CD4-positive, CD25-positive, alpha-beta regulatory T cell (primary cell): ENCODE results near the gene MTSS2. TPM values are rescaled to one million over a fixed set of nuclear protein-coding genes. Genes with fewer than 3 reads are reported as not detected.
A peak's percentile ranks its signal among the peaks of the same experiment; 100 is the strongest.
"Not testable (repeated sequence)": the region's sequence is repeated elsewhere in the genome, so short reads cannot be mapped to it uniquely, and the experiment has no call there.

Experiments
- ATAC-seq, 2 donors: fragments of 150-1000 bp; cut with Tn5 transposase; one replicate each; pipeline ENCODE4 v1.10.0; 2021; ENCODE audit warnings: low read depth in 2 of 2, moderate number of reproducible peaks in 2 of 2, moderate library complexity in 1 of 2
- DNase-seq, 3 donors: peaks; one replicate each; pipeline versions ENCODE4 v3.0.0 to v3.0.0-alpha.2; 2012 to 2022; ENCODE audit warnings: mixed read lengths in 1 of 3
- H3K27ac ChIP-seq: one replicate; pipeline ENCODE4 v1.7.0; 2013; ENCODE audit warnings: mild to moderate bottlenecking, low read length; ENCODE audit not compliant: insufficient read depth, poor library complexity, severe bottlenecking
- H3K27me3 ChIP-seq: one replicate; pipeline ENCODE4 v1.7.0; 2013; ENCODE audit warnings: low read length; ENCODE audit not compliant: control insufficient read depth, insufficient read depth
- H3K36me3 ChIP-seq: one replicate; pipeline ENCODE4 v1.7.0; 2013; ENCODE audit warnings: mild to moderate bottlenecking, low read length, moderate library complexity; ENCODE audit not compliant: control insufficient read depth, insufficient read depth
- H3K4me1 ChIP-seq: 2 replicates; pipeline ENCODE4 v1.7.0; 2013; ENCODE audit warnings: mild to moderate bottlenecking, low read length; ENCODE audit not compliant: insufficient read depth, control insufficient read depth, poor library complexity, severe bottlenecking
- H3K4me3 ChIP-seq: one replicate; pipeline ENCODE4 v1.7.0; 2013; ENCODE audit warnings: low read depth, mild to moderate bottlenecking, low read length, moderate library complexity
- H3K9me3 ChIP-seq, 2 experiments: 1 replicate in 1 of 2; 2 replicates in 1 of 2; pipeline ENCODE4 v1.7.0; 2013; ENCODE audit warnings: low read length in 2 of 2, mild to moderate bottlenecking in 1 of 2, moderate library complexity in 1 of 2; ENCODE audit not compliant: control insufficient read depth in 2 of 2
- H3K27ac Mint-ChIP-seq, 3 donors: one replicate each; pipeline ENCODE4 v1.8.0; 2020 to 2022; ENCODE audit warnings: mild to moderate bottlenecking in 3 of 3, mixed read lengths in 3 of 3, moderate library complexity in 2 of 3
- H3K27me3 Mint-ChIP-seq: one replicate; pipeline ENCODE4 v1.8.0; 2022; ENCODE audit warnings: mild to moderate bottlenecking, mixed read lengths
- H3K36me3 Mint-ChIP-seq: one replicate; pipeline ENCODE4 v1.8.0; 2020; ENCODE audit warnings: mixed read lengths
- H3K4me1 Mint-ChIP-seq, 4 donors: one replicate each; pipeline ENCODE4 v1.8.0; 2020 to 2022; ENCODE audit warnings: mixed read lengths in 4 of 4, mild to moderate bottlenecking in 1 of 4
- H3K4me3 Mint-ChIP-seq, 4 donors: one replicate each; pipeline ENCODE4 v1.8.0; 2020 to 2022; ENCODE audit warnings: mild to moderate bottlenecking in 4 of 4, mixed read lengths in 4 of 4, moderate library complexity in 3 of 4
- H3K9me3 Mint-ChIP-seq, 7 donors: one replicate each; pipeline ENCODE4 v1.8.0; 2020 to 2022; ENCODE audit warnings: mixed read lengths in 7 of 7, mild to moderate bottlenecking in 3 of 7, moderate library complexity in 2 of 7
- polyA plus RNA-seq, 4 donors: library from polyadenylated mRNA; unstranded; fragments of 300-500 nt; fragmentation: Illumina TruSeq; gene quantifications; one replicate each; pipeline ENCODE4 v1.2.3, GENCODE V29; 2021
- total RNA-seq: library from RNA; stranded (reverse); gene quantifications from one replicate; pipeline ENCODE4 v1.2.3, GENCODE V29; 2022

The MTSS2 gene
- total and polyA plus RNA-seq, 5 donors from 2014 or later: 2.9 TPM; not detected in 4

DNA sequence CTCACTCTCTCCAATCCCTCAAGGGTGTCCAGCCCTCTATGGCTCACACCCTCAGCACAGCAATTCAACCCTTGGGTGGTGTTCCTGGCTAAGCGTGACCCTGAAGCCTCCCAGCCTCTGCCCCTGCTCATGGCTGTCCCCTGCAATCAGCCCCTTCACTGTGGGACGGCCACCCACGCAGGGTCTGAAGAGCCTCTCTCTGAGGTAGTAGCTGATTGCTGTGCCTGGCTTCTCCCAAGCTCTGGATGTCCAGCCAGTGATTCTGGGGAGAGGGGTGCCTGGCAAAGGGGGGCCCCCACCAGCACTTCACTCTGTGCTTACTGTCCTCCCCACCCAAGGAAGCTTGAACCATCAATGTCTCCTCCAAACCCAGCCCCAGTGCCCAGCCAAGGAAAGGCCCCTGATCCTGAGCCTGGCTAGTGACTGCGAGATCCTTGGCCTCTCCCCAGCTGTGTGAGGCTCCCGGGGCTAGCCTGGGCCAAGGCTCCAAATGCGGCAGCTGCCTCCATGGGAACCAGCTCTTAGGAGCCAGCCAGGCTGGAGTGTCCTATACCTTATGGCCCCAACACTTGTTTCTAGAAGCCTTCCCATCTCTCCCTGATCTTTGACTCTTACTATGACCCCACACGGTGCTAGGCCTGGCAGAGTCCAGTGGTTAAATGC, 9.9 kb downstream of the MTSS2 start:
- H3K36me3 Mint-ChIP-seq: no peaks in the 10 kb centered on the region
- no peaks in the 10 kb centered on the region for H3K9me3 Mint-ChIP-seq
- no peak overlapping the region for H3K4me3 ChIP-seq
- H3K4me3 Mint-ChIP-seq: no peak overlapping the region
- no peaks in the 10 kb centered on the region for H3K4me1 ChIP-seq
- no peak overlapping the region for H3K27ac ChIP-seq
- H3K4me1 Mint-ChIP-seq: no peaks in the 10 kb centered on the region
- ATAC-seq (no peak), DNase-seq (no peak)
- no peaks in the 10 kb centered on the region for H3K27me3 ChIP-seq
- H3K27me3 Mint-ChIP-seq: no peaks in the 10 kb centered on the region
- no peaks in the 10 kb centered on the region for H3K9me3 ChIP-seq
- H3K27ac Mint-ChIP-seq: peak overlapping the region in 1 of 3 donors; percentile 14
- H3K36me3 ChIP-seq: no peaks in the 10 kb centered on the region

DNA sequence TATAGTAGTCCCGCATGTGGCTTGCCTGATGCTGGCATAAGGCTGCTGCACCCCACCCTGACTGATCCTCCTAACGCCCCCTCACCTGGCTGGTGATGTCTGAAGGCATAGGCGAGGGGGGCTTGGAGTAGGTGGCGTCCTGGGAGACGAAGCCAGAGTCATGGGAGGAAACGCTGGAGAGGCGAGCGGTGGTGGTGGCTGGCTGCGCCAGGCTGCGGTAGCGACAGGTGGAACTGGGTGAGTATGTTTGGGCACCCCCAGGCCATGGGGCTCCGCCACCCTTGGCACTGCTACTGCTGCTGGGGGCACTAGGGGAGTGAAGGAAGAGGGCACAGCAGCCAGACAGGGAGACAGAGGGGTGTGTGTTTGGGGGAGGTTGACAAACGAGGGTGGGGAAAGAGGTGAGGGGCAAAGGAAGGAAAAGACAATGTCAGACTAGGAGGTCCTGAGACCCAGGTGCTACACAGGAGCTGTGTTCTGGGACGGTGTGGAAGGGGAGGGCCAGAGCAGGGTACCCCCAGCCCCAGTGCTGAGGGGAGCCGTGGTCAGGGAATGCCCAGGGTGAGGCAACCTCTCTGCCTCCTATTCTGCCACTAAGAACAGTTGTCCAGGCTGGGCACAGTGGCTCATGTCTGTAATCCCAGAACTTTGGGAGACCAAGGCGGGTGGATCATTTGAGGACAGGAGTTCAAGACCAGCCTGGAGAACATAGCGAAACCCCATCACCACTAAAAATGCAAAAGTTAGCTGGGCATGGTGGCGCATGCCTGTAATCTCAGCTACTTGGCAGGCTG, 11.4 kb downstream of the MTSS2 start:
- Histone ChIP-seq H3K27me3 (no peaks in the 10 kb centered on the region), H3K4me1 (no peaks in the 10 kb centered on the region), H3K4me3 (no peak overlapping the region), H3K27ac (no peak overlapping the region), H3K9me3 (no peaks in the 10 kb centered on the region), H3K36me3 (no peaks in the 10 kb centered on the region)
- Mint-ChIP-seq H3K9me3 (no peaks in the 10 kb centered on the region), H3K27ac (no peak overlapping the region), H3K4me1 (no peaks in the 10 kb centered on the region), H3K36me3 (no peaks in the 10 kb centered on the region), H3K27me3 (no peaks in the 10 kb centered on the region), H3K4me3 (peak overlapping the region in 1 of 4 donors; percentile 38)
- DNase-seq (no peak), ATAC-seq (no peak)

GRCh38 chr16:70670938-70671337, 14.9 kb downstream of the MTSS2 start:
- not testable (repeated sequence) for H3K27ac Mint-ChIP-seq, H3K9me3 Mint-ChIP-seq, H3K4me3 ChIP-seq, ATAC-seq, H3K4me1 ChIP-seq, H3K4me3 Mint-ChIP-seq, H3K27ac ChIP-seq, H3K27me3 Mint-ChIP-seq, H3K36me3 Mint-ChIP-seq, H3K27me3 ChIP-seq, DNase-seq, H3K9me3 ChIP-seq, H3K4me1 Mint-ChIP-seq, H3K36me3 ChIP-seq

DNA sequence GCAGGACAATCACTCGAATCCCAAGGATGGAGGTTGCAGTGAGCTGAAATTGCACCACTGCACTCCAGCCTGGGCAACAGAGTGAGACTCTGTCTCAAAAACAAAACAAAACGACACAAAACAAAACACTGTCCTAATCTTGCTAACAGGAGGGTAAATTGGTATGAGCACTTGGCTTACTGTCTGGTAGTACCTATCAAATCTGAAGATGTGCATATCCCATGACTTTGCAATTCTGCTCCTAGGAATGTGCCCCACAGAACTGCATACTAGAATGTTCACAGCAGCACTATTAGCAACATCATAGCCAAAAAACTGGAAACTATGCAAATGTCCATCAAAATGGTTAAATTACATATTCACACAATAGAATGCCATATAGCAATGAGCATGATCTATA, 15.7 kb downstream of the MTSS2 start:
- Histone ChIP-seq H3K27ac (no peak overlapping the region), H3K4me1 (no peaks in the 10 kb centered on the region), H3K4me3 (no peak overlapping the region), H3K36me3 (no peaks in the 10 kb centered on the region), H3K27me3 (no peaks in the 10 kb centered on the region), H3K9me3 (no peaks in the 10 kb centered on the region)
- H3K4me3 Mint-ChIP-seq: no peak overlapping the region
- H3K4me1 Mint-ChIP-seq: no peaks in the 10 kb centered on the region
- H3K27me3 Mint-ChIP-seq: peaks cover 5% of the 10 kb centered on the region
- H3K36me3 Mint-ChIP-seq: no peaks in the 10 kb centered on the region
- ATAC-seq (no peak), DNase-seq (no peak)
- H3K9me3 Mint-ChIP-seq: no peaks in the 10 kb centered on the region
- H3K27ac Mint-ChIP-seq: no peak overlapping the region

DNA sequence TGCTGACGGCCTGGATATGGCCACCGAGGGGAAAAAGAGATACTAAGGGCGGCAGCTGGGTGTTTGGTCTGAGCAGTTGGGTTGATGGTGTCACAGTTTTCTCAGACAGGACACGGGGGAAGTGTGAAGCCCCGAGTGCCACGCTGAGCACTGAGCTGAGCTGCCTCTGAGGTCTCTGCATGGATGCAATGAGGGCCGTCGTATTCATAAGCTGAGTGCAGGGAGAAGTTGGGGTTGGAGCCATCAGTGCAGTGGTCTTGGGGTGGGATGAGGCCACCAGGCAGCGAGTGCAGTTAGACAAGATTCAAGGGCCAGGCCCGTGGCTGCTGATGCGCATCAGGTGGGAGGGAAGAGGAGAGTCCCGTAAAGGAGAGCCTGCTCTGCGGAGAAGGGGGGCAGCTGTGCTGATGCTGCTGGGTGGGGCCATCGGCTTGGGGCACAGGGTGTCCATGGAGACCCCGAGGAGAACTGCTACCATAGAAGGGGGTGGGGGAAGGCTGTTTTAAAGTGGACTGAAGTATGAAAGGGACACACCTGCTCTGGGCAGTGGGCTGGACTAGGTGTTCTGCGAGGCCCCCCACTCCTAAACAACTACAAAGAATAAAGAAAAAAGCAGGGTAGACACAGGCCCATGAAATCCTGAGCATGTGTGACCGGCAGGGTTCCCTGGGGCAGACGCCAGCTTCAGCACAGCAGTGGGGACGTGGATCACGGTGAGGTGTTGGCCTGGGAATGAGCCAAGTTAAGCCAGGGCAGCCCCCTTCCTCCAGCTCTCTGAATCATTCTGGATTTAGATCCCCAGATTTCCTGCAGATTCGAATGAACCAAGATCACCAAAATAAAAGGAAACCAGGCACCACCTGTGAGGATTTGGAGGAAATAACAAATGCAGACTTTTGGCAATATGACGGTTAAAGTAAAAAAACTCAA, 19.8 kb downstream of the MTSS2 start:
- Mint-ChIP-seq H3K4me1 (no peaks in the 10 kb centered on the region), H3K4me3 (no peak overlapping the region), H3K9me3 (no peaks in the 10 kb centered on the region), H3K27me3 (peaks cover 5% of the 10 kb centered on the region), H3K27ac (peak overlapping the region in 1 of 3 donors; percentile 7), H3K36me3 (no peaks in the 10 kb centered on the region)
- ATAC-seq (no peak), DNase-seq (no peak)
- Histone ChIP-seq H3K9me3 (no peaks in the 10 kb centered on the region), H3K27ac (no peak overlapping the region), H3K4me3 (no peak overlapping the region), H3K4me1 (no peaks in the 10 kb centered on the region), H3K36me3 (no peaks in the 10 kb centered on the region), H3K27me3 (no peaks in the 10 kb centered on the region)

- H3K9me3 ChIP-seq: no peaks in the 10 kb centered on the region
- H3K27me3 Mint-ChIP-seq: peaks cover 5% of the 10 kb centered on the region
- no peak overlapping the region for H3K27ac ChIP-seq
- ATAC-seq (no peak), DNase-seq (no peak)
- no peak overlapping the region for H3K4me3 ChIP-seq
- no peaks in the 10 kb centered on the region for H3K36me3 Mint-ChIP-seq
- no peak overlapping the region for H3K4me3 Mint-ChIP-seq
- H3K27ac Mint-ChIP-seq: no peak overlapping the region
- no peaks in the 10 kb centered on the region for H3K36me3 ChIP-seq
- no peaks in the 10 kb centered on the region for H3K4me1 Mint-ChIP-seq
- H3K27me3 ChIP-seq: no peaks in the 10 kb centered on the region
- no peaks in the 10 kb centered on the region for H3K9me3 Mint-ChIP-seq
- no peaks in the 10 kb centered on the region for H3K4me1 ChIP-seq
Measured at GRCh38 chr16:70665113-70665694, 20.6 kb downstream of the MTSS2 start.

DNA sequence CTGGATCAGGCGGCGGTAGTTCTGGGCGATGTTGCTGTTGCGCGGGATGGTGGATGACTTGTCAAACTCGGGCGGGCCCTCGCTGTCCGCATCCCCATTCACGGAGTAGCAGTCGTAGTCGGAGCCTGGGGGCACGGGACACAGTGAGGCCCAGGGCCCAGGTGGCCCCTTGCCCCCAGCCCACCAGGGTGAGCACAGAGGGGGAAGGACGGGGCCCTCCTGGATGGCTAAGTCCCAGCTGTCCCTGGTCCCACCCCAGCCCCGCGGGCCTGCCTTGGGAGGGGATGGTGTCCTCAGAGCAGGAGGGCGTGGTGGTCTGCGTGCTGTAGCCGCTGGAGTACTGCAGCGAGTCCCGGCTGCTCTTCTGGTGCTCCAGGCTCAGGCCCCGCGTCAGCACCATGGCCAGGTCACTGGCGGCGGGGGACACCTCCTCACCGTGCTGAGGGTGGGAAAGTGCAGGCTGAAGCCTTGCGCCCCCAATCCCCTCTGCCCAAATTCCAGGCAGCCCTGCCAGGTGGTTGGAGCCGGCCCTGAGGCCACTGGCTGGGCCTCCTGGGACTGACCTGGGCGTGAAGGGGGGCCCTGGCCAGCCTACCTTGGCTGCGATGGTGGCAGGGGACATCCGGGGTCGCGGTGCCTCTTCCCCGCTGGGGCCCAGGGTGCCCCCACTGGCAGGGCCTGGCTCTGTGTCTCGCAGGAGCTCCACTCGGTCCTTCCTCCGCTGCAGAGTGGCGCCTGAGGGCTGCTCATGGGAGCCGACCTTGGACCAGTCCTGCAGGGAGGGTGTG, 21.3 kb downstream of the MTSS2 start:
- DNase-seq (no peak), ATAC-seq (no peak)
- no peaks in the 10 kb centered on the region for H3K4me1 Mint-ChIP-seq
- H3K4me3 ChIP-seq: no peak overlapping the region
- H3K9me3 Mint-ChIP-seq: no peaks in the 10 kb centered on the region
- peaks cover 5% of the 10 kb centered on the region for H3K27me3 Mint-ChIP-seq
- no peaks in the 10 kb centered on the region for H3K36me3 Mint-ChIP-seq
- H3K4me3 Mint-ChIP-seq: no peak overlapping the region
- no peaks in the 10 kb centered on the region for H3K27me3 ChIP-seq
- no peaks in the 10 kb centered on the region for H3K36me3 ChIP-seq
- no peaks in the 10 kb centered on the region for H3K9me3 ChIP-seq
- H3K27ac Mint-ChIP-seq: no peak overlapping the region
- H3K27ac ChIP-seq: no peak overlapping the region
- no peaks in the 10 kb centered on the region for H3K4me1 ChIP-seq
